Endothelial cell of umbilical vein (primary cell): ENCODE measurements around the gene PCDHGB4. TPM values are rescaled to one million over a fixed set of nuclear protein-coding genes. Genes with fewer than 3 reads are reported as not detected.
"Not testable (repeated sequence)": the region's sequence is repeated elsewhere in the genome, so short reads cannot be mapped to it uniquely, and the experiment has no call there.

Source experiments
- Bru-seq: library from RNA; stranded (reverse); fragments of 400-500 nt; gene quantifications from one replicate; lab custom pipeline; 2021; lab: Mats Ljungman, UMichigan
- BruChase-seq, 2 experiments: library from RNA; stranded (reverse); fragments of 400-500 nt; gene quantifications; one replicate each; lab custom pipeline; 2021; lab: Mats Ljungman, UMichigan
- BruUV-seq: library from RNA; stranded (reverse); fragments of 400-500 nt; replicated peaks from 2 replicates; lab custom pipeline; 2021; lab: Mats Ljungman, UMichigan
- CTCF ChIA-PET: fragments of 300-600, 350-600 bp; sonication (Branson Sonifier 250); formaldehyde crosslinking; loops from one replicate; lab custom pipeline; 2021; ENCODE audit warnings: antibody characterized with exemption, inconsistent platforms; lab: Charles Lee
- POLR2A ChIA-PET: fragments of 300-600, 350-600 bp; sonication (Branson Sonifier 250); formaldehyde crosslinking; loops from one replicate; lab custom pipeline; 2021; ENCODE audit warnings: antibody characterized with exemption, inconsistent platforms; lab: Charles Lee
- DNase-seq: peaks from one replicate; pipeline ENCODE4 v3.0.0-alpha.2; 2011; ENCODE audit warnings: low read depth, low spot score
- FAIRE-seq: peaks from 2 replicates; lab custom pipeline; 2011; peaks lifted over from hg19 to GRCh38; lab: Jason Lieb, UNC
- H2AFZ ChIP-seq: 2 replicates; pipeline ENCODE4 v1.6.0; 2012; ENCODE audit warnings: low read depth, low read length, control low read depth, inconsistent platforms
- H3K27ac ChIP-seq: 2 replicates; pipeline ENCODE4 v1.5.1; 2011; ENCODE audit warnings: low read depth, mild to moderate bottlenecking, control low read depth, low read length, moderate library complexity; ENCODE audit not compliant: insufficient read depth
- H3K27me3 ChIP-seq, 2 experiments: 2 replicates each; pipeline versions ENCODE4 v1.6.0 to v1.6.1; 2011; ENCODE audit warnings: low read length in 2 of 2, mixed read lengths in 1 of 2; ENCODE audit not compliant: control insufficient read depth in 2 of 2, insufficient read depth in 2 of 2
- H3K36me3 ChIP-seq, 2 experiments: 2 replicates in 1 of 2; 3 replicates in 1 of 2; pipeline ENCODE4 v1.5.1; 2011; ENCODE audit warnings: low read length in 2 of 2, mild to moderate bottlenecking in 1 of 2, moderate library complexity in 1 of 2; ENCODE audit not compliant: control insufficient read depth in 2 of 2, insufficient read depth in 2 of 2; ENCODE audit errors: extremely low read depth in 1 of 2
- H3K4me1 ChIP-seq: 3 replicates; pipeline ENCODE4 v1.5.1; 2011; ENCODE audit warnings: mild to moderate bottlenecking, low read length; ENCODE audit not compliant: control insufficient read depth, insufficient read depth; ENCODE audit errors: extremely low read depth
- H3K4me2 ChIP-seq: 2 replicates; pipeline ENCODE4 v1.6.1; 2011; ENCODE audit warnings: low read length, control low read depth, mixed read lengths; ENCODE audit not compliant: insufficient read depth
- H3K4me3 ChIP-seq, 3 experiments: fragments of 200-600 bp in 1 of 3; sonication (generic), shearing (Covaris generic) in 1 of 3; replicated peaks in 1 of 3; 2 replicates each; pipeline ENCODE4 v1.5.1; 2011 to 2016; ENCODE audit warnings: control low read depth in 3 of 3, low read length in 3 of 3, mild to moderate bottlenecking in 2 of 3, inconsistent platforms in 1 of 3, low read depth in 1 of 3, moderate library complexity in 1 of 3; ENCODE audit not compliant: insufficient read depth in 1 of 3
- H3K79me2 ChIP-seq: 2 replicates; pipeline ENCODE4 v1.6.0; 2012; ENCODE audit warnings: low read length, inconsistent platforms; ENCODE audit not compliant: control insufficient read depth, insufficient read depth
- H3K9ac ChIP-seq: replicated peaks from 2 replicates; pipeline ENCODE3; 2011; ENCODE audit warnings: low read length, control low read depth; ENCODE audit not compliant: insufficient read depth; ENCODE audit errors: extremely low read depth
- H3K9me1 ChIP-seq: replicated peaks from 3 replicates; pipeline ENCODE4 v1.6.0; 2011; ENCODE audit warnings: mild to moderate bottlenecking, low read length; ENCODE audit not compliant: control insufficient read depth, insufficient read depth; ENCODE audit errors: extremely low read depth
- H3K9me3 ChIP-seq: replicated peaks from 2 replicates; pipeline ENCODE4 v1.5.1; 2012; ENCODE audit warnings: low read length, inconsistent platforms; ENCODE audit not compliant: control insufficient read depth, insufficient read depth
- H4K20me1 ChIP-seq: replicated peaks from 2 replicates; pipeline ENCODE3; 2011; ENCODE audit warnings: mild to moderate bottlenecking, low read length; ENCODE audit not compliant: control insufficient read depth, insufficient read depth; ENCODE audit errors: extremely low read depth
- CTCF ChIP-seq, 2 donors: IDR thresholded peaks; 1 replicate in 1 of 2; 2 replicates in 1 of 2; pipeline ENCODE4 v1.5.1; 2011; ENCODE audit warnings: low read length in 2 of 2, mild to moderate bottlenecking in 2 of 2, moderate library complexity in 2 of 2, control low read depth in 1 of 2, inconsistent platforms in 1 of 2, low read depth in 1 of 2; ENCODE audit not compliant: insufficient read depth in 1 of 2; ENCODE audit errors: extremely low read depth in 1 of 2
- dilution Hi-C: fragments of 300-500 bp; cut with MboI; formaldehyde crosslinking; loops from one replicate; pipeline ENCODE4 v1.15.0; 2019; ENCODE audit warnings: low sequenced_read_pairs; ENCODE audit not compliant: extremely low pct_ligation_motif_present
- intact Hi-C: fragments of 100-400 bp; cut with micrococcal nuclease; formaldehyde crosslinking; loops from one replicate; pipeline ENCODE4 v1.10.0; 2022
- long read RNA-seq: library from polyadenylated mRNA; stranded (forward); transcript quantifications from one replicate; pipeline ENCODE4 v2.0.0, GENCODE V29; 2021
- polyA minus RNA-seq, 3 experiments: library from RNA; depleted of rRNA, polyadenylated mRNA; stranded (reverse); fragments of >200 nt; gene quantifications; 1 replicate in 1 of 3; 2 replicates in 2 of 3; pipeline ENCODE4 v1.2.3, GENCODE V29; 2011
- polyA plus RNA-seq, 4 experiments: library from polyadenylated mRNA; depleted of rRNA in 3 of 4; stranded (reverse) in 3 of 4; unstranded in 1 of 4; fragments of >200 nt; gene quantifications; 2 replicates each; pipeline versions ENCODE4 v1.2.1 to v1.2.3, GENCODE V29; 2011 to 2012; ENCODE audit warnings: missing spikeins in 1 of 4
- total RNA-seq: library from RNA; stranded (reverse); gene quantifications from 2 replicates; pipeline ENCODE4 v1.2.3, GENCODE V29; 2021

The PCDHGB4 gene
- total RNA-seq (4.4 and 6.5 TPM in 2 replicates), polyA plus RNA-seq (6.9 and 8.1 TPM in 2 replicates), polyA minus RNA-seq (16.1 and 18.4 TPM in 2 replicates), Bru-seq, nascent RNA (percentile 50 among the genes with signal in this experiment), BruChase-seq, experiment 1, labeled RNA remaining after a 6-hour chase (percentile 72 among the genes with signal in this experiment), BruChase-seq, experiment 2, labeled RNA remaining after a 2-hour chase (percentile 60 among the genes with signal in this experiment)
- 3.1 and 3.9 TPM in 2 replicates for polyA plus RNA-seq (2011; cell fraction: cytosol; rRNA removed)
- 5.8 TPM in 2 replicates for polyA plus RNA-seq (2011; cell fraction: nucleus; rRNA removed)
- polyA plus RNA-seq (2012), result 2.9 and 5.2 TPM in 2 replicates
- polyA minus RNA-seq (2011; cell fraction: cytosol; rRNA and poly(A)+ RNA removed), result not detected
- 12.3 and 16.3 TPM in 2 replicates for polyA minus RNA-seq (2011; cell fraction: nucleus; rRNA and poly(A)+ RNA removed)
- long read RNA-seq, full-length matches to known transcripts, result 11 of 11 reads
- long read RNA-seq, partial matches to known transcripts, result 0 of 11 reads
- long read RNA-seq, other reads (novel, unspliced or antisense), result 0 of 11 reads

GRCh38 chr5:141387557-141388311 lies at the start of gene PCDHGB4:
Gene PCDHGB4 (plus strand): TSS chr5:141387698. CDS start chr5:141387885, 187 bp downstream.
- Histone ChIP-seq H3K27me3 (peaks cover 36 to 78% of the 10 kb centered on the region in 2 experiments), H3K4me3 (peak within 1 kb of the TSS in 2 of 3 experiments; percentile 9 to 22), H3K4me2 (peak within 1 kb of the TSS; percentile 18)
- H3K4me1 ChIP-seq, H4K20me1 ChIP-seq, H3K9me1 ChIP-seq, H3K27ac ChIP-seq, intact Hi-C loops, H3K9ac ChIP-seq, H3K36me3 ChIP-seq, H2AFZ ChIP-seq, dilution Hi-C loops, H3K79me2 ChIP-seq, POLR2A ChIA-PET, H3K9me3 ChIP-seq: not testable (repeated sequence)
- DNase-seq, result peak; percentile 30
- TSS peak; percentile 23 for BruUV-seq
- TF ChIP-seq CTCF (IDR thresholded peaks at IDR 0.05; ENCODE audit: extremely low read depth in 1 of 2, insufficient read depth in 1 of 2, low read depth in 1 of 2, low read length in 2 of 2), result peak; percentile 46 to 51
- FAIRE-seq, result peak; percentile 87
- CTCF ChIA-PET, result interaction anchor here (0.7 to 4.1 kb wide), 19 partner anchors 9 to 232 kb away, joined by 3 to 32 read pairs (median 7); partner anchors contain the start of genes PCDHB14, PCDHGA10, PCDHGA11 and PCDHGA12
